Mammary epithelial cell (primary cell): ENCODE measurements around the gene NUDT10.

Source experiments
- EZH2 ChIP-seq: IDR thresholded peaks from 2 replicates; pipeline ENCODE4 v1.6.1; 2012; ENCODE audit warnings: low read length, inconsistent platforms, borderline replicate concordance
- TF ChIP-seq, protein P1 (sequence below), 2 donors: IDR thresholded peaks in 1 of 2; conservative IDR thresholded peaks in 1 of 2; 2 replicates each; pipeline ENCODE4 v1.5.1; 2011 to 2012; ENCODE audit warnings: inconsistent platforms in 2 of 2, low read length in 2 of 2, mild to moderate bottlenecking in 2 of 2, control low read depth in 1 of 2, low read depth in 1 of 2; ENCODE audit not compliant: insufficient read depth in 1 of 2; ENCODE audit errors: extremely low read depth in 1 of 2

DNA sequence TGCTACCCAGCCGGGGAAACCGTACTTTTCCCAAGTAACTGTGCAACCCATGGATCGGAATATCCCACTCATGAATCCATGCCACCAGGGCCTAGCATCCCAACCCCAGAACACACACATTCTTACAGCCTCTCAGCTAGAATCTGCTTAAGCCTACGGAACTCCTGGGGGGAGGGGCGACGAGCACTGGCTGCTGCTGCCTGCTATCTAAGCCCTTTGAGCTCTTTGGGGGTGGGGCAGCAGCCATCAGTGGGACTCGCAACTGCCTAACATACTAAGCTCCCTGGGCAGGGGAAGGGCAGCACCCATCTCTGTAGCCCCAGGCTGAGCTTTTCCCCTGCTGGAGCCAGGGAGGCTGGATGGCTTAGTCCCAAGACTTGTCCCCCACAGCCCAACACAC, 28.6 kb downstream of the NUDT10 start:
- TF ChIP-seq, protein P1, sequence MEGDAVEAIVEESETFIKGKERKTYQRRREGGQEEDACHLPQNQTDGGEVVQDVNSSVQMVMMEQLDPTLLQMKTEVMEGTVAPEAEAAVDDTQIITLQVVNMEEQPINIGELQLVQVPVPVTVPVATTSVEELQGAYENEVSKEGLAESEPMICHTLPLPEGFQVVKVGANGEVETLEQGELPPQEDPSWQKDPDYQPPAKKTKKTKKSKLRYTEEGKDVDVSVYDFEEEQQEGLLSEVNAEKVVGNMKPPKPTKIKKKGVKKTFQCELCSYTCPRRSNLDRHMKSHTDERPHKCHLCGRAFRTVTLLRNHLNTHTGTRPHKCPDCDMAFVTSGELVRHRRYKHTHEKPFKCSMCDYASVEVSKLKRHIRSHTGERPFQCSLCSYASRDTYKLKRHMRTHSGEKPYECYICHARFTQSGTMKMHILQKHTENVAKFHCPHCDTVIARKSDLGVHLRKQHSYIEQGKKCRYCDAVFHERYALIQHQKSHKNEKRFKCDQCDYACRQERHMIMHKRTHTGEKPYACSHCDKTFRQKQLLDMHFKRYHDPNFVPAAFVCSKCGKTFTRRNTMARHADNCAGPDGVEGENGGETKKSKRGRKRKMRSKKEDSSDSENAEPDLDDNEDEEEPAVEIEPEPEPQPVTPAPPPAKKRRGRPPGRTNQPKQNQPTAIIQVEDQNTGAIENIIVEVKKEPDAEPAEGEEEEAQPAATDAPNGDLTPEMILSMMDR (conservative IDR thresholded peaks at IDR 0.05 in 1 of 2, IDR thresholded peaks at IDR 0.05 in 1 of 2; ENCODE audit: extremely low read depth in 1 of 2, insufficient read depth in 1 of 2, low read depth in 1 of 2, low read length in 2 of 2) = no peak
- no peak for TF ChIP-seq EZH2
